PC-3 (cell line): ENCODE measurements around the gene PRDM5.

Source experiments
- EZH2 ChIP-seq: fragments of 300-600 bp; sonication (generic); IDR thresholded peaks from one replicate; pipeline ENCODE4 v1.6.1; 2017; ENCODE audit warnings: antibody characterized with exemption, mild to moderate bottlenecking, low read length; ENCODE audit not compliant: unreplicated experiment
- EZH2phosphoT487 ChIP-seq: fragments of 300-600 bp; sonication (generic); IDR thresholded peaks from 2 replicates; pipeline ENCODE4 v1.6.1; 2018; ENCODE audit warnings: mild to moderate bottlenecking, antibody characterized with exemption, low read length, borderline replicate concordance
- TF ChIP-seq, protein P1 (sequence below): fragments of 300-600 bp; sonication (generic); conservative IDR thresholded peaks from 2 replicates; pipeline ENCODE4 v1.5.1; 2017; ENCODE audit warnings: antibody characterized with exemption, low read depth, mild to moderate bottlenecking, low read length

DNA sequence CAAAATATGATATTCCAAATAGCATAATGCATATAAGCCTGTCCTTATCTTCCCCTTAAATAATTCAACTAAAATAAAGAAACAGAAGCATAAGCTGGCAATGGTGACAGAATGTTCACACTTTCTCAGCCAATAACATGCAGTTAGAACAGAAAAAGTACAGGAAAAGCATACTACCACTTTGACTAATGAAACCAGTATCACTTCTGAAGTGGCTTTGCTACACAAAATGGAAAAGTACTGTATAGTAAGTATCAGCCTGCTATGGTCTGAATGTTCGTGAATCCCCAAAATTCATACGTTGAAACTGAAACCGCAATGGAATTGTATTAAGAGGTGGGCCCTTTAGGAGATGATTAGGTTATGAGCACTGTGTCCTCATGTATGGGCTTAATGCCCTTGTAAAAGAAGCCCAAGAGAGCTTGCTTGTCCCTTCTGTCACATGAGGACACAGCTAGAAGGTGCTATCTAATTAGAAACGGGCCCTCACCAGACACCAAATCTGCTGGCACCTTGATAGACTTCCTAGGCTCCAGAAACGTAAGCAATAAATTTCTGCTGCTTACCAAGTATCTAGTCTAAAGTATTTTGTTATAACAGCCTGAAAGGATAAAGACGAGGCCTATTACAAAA lies 102.6 kb downstream of the PRDM5 start:
- TF ChIP-seq, protein P1, sequence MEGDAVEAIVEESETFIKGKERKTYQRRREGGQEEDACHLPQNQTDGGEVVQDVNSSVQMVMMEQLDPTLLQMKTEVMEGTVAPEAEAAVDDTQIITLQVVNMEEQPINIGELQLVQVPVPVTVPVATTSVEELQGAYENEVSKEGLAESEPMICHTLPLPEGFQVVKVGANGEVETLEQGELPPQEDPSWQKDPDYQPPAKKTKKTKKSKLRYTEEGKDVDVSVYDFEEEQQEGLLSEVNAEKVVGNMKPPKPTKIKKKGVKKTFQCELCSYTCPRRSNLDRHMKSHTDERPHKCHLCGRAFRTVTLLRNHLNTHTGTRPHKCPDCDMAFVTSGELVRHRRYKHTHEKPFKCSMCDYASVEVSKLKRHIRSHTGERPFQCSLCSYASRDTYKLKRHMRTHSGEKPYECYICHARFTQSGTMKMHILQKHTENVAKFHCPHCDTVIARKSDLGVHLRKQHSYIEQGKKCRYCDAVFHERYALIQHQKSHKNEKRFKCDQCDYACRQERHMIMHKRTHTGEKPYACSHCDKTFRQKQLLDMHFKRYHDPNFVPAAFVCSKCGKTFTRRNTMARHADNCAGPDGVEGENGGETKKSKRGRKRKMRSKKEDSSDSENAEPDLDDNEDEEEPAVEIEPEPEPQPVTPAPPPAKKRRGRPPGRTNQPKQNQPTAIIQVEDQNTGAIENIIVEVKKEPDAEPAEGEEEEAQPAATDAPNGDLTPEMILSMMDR, result no peak
- TF ChIP-seq EZH2phosphoT487 (no peak), EZH2 (no peak)
